Vein endothelial cell (primary cell): Measurements from ENCODE around the gene OR10K1. TPM values are rescaled to one million over a fixed set of nuclear protein-coding genes. Genes with fewer than 3 reads are reported as not detected.

Experiments
- total RNA-seq: library from RNA; depleted of rRNA; stranded (reverse); fragments of >200 nt; gene quantifications from 2 replicates; pipeline ENCODE4 v1.2.3, GENCODE V29; 2012

The OR10K1 gene
- total RNA-seq: not detected in 2 replicates

GRCh38 chr1:158461534-158461933, at the start of gene OR10K1:
TSS of gene OR10K1 (plus strand) at chr1:158461834. CDS start at chr1:158465562, 3,728 bp downstream.

GRCh38 chr1:158426137-158426536, 35.5 kb upstream of the OR10K1 start, which contains the start of gene OR10K2:
TSS of gene OR10K2 (minus strand) at chr1:158426237. CDS start at chr1:158420866, 5,371 bp downstream.

GRCh38 chr1:158471920-158472319, 10.3 kb downstream of the OR10K1 start, which contains the start of gene OR10R2:
TSS of gene OR10R2 (plus strand) at chr1:158472220. CDS start at chr1:158472326, 106 bp downstream.

Other genes starting within 250 kb of the OR10K1 start
- not detected in 2 replicates for gene CD1A, start 207.4 kb upstream of the OR10K1 start, total RNA-seq
- gene CD1C, start 171.9 kb upstream of the OR10K1 start, total RNA-seq: not detected in 2 replicates
- gene CD1B, start 130.3 kb upstream of the OR10K1 start, total RNA-seq: not detected in 2 replicates
- gene CD1E, start 107.9 kb upstream of the OR10K1 start, total RNA-seq: not detected in 2 replicates
- gene OR10T2, start 62.4 kb upstream of the OR10K1 start, total RNA-seq: not detected in 2 replicates
- not detected in 2 replicates for gene OR10K2, start 35.6 kb upstream of the OR10K1 start, total RNA-seq
- gene OR10R2, start 10.4 kb downstream of the OR10K1 start, total RNA-seq: not detected in 2 replicates
- not detected in 2 replicates for gene OR6Y1, start 92.6 kb downstream of the OR10K1 start, total RNA-seq
- not detected in 2 replicates for gene OR6P1, start 108.7 kb downstream of the OR10K1 start, total RNA-seq
- gene OR10X1, start 118.1 kb downstream of the OR10K1 start, total RNA-seq: not detected in 2 replicates
- gene OR10Z1, start 143.4 kb downstream of the OR10K1 start, total RNA-seq: not detected in 2 replicates
- 5.9 and 14.6 TPM in 2 replicates for gene SPTA1, start 224.9 kb downstream of the OR10K1 start, total RNA-seq
- gene OR6K2, start 238.8 kb downstream of the OR10K1 start, total RNA-seq: not detected in 2 replicates